Measurements from ENCODE around the gene ST6GALNAC2. TPM values are rescaled to one million over a fixed set of nuclear protein-coding genes. Genes with fewer than 3 reads are reported as not detected.

The ST6GALNAC2 gene
- total RNA-seq (2012; rRNA removed): 0.22 TPM in 1 of 2 replicates, not detected in the other

DNA sequence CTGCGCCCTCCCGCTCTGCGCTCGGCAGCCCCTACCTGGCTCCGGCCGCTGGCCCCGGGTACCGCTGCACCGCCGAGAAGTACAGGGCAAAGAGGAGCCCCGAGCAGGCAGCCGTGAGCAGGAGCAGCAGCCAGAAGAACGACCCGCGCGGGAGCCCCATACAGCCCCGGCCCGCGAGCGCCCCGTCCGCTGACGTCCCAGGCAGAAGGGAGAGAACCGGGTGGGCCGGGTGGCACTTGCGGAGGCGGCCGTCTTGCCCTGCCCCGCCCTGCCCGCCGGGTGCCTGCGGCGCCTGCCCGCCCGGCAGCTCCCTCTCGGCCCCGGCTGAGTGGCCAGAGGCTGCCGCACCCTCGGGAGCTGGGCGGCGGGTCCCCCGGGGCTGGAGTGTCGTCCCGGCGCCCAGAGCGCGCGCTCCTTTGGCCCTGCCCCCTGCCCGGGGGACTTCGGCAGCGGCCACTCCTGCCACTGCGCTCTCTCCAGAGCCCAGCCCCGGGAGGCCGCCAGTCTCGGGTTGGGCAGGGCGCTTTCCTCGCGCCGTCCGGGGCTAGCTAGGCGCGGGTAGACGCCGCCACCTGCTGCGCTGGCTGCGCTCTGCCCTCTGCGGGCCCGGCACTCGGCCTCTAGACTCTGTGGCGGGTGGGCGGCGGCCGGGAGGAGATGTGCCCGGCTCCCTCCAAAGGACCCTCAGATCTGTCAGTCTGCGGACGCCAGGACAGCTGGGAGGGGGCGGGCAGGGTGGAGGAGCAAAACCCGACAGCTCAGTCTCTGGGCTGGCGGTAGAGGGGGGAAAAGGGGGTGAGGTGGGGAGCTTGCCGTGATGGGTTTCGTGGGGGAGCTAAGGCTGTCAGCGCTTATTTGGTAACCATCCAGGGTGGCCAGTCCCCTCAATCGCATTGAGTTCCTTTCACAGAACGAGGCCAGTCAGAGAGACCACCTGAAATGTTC, at the start of gene ST6GALNAC2:
Gene ST6GALNAC2 (minus strand): TSS at position 212 of the 945 bp plus-strand sequence. CDS start 52 bp downstream, at position 160.
- H3K36me3 ChIP-seq (ENCODE audit: insufficient read depth, low read length): no peaks in the 10 kb centered on the region
- H3K4me3 ChIP-seq (ENCODE audit: low read length): peak within 1 kb of the TSS; percentile 71
- peak within 1 kb of the TSS; percentile 46 for H3K9ac ChIP-seq (ENCODE audit: low read depth, low read length)
- H3K4me1 ChIP-seq (ENCODE audit: control insufficient read depth, insufficient read depth, low read length): peaks cover 11% of the 10 kb centered on the region
- H3K9me3 ChIP-seq (replicated peaks; ENCODE audit: low read length): no peaks in the 10 kb centered on the region
- peaks cover 38% of the 10 kb centered on the region for H3K27me3 ChIP-seq (ENCODE audit: control insufficient read depth, insufficient read depth, low read length)
- H3K4me2 ChIP-seq (ENCODE audit: low read length): peak within 1 kb of the TSS; percentile 94

DNA sequence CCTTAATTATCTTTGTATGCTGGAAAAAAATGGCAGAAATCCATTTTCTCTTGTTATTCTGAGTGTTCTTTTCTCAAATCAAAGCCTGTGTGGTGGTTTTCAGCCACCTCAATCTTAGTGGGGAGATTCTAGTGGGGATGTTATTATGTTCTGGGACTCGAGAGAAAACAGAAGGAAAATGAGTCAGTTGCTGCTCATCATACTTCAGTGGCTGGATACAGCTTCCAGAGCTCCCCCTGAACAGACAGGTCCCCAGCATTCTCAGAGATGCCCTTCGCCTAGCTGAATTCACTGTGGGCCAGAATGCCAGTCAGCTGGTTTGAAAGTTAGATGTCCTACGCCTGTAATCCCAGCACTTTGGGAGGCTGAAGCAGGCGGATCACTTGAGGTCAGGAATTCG, 49.4 kb upstream of the ST6GALNAC2 start:
- H3K9me3 ChIP-seq (replicated peaks; ENCODE audit: low read length): no peaks in the 10 kb centered on the region
- H3K4me3 ChIP-seq (ENCODE audit: low read length): no peak overlapping the region
- peaks cover 12% of the 10 kb centered on the region for H3K27me3 ChIP-seq (ENCODE audit: control insufficient read depth, insufficient read depth, low read length)

DNA sequence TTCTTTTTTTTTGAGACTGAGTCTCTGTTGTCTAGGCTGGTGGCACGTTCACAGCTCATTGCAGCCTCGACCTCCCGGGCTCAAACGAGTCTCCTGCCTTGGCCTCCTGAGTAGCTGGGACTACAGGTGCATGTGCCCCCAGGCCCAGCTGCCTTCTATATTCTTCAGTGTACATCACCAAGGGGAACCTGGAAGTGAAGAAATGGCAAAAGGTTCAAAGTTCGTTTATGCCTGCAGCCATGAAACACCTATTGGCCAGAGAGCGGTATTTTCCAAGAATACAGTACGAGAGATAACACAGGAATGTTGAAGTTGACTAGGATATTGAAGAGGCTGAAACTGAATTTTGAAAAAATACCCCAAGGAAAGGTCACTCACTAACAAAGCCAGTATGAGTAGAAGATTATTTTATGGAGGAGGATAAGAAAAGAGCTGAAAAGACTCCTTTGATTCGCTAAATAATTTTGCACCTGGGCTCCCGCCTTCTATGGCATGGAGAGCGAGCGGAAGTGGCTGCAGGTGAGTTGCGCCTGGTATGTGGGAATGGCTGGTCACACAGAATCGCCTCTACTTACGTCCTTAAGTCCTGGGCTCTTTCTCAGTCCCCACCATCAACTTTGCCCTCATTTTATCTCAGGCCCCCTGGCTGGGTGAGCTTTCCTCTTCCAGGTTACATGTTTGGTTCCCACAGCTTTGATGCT, 48.1 kb upstream of the ST6GALNAC2 start:
- H3K4me3 ChIP-seq (ENCODE audit: low read length): no peak overlapping the region
- peaks cover 15% of the 10 kb centered on the region for H3K27me3 ChIP-seq (ENCODE audit: control insufficient read depth, insufficient read depth, low read length)
- H3K9ac ChIP-seq (ENCODE audit: low read depth, low read length): no peak overlapping the region
- H3K4me2 ChIP-seq (ENCODE audit: low read length): no peak overlapping the region
- no peaks in the 10 kb centered on the region for H3K9me3 ChIP-seq (replicated peaks; ENCODE audit: low read length)
- no peaks in the 10 kb centered on the region for H3K36me3 ChIP-seq (ENCODE audit: insufficient read depth, low read length)
- peaks cover 12% of the 10 kb centered on the region for H3K4me1 ChIP-seq (ENCODE audit: control insufficient read depth, insufficient read depth, low read length)

More for the DNA sequence above, 49.4 kb upstream of the ST6GALNAC2 start:
- no peak overlapping the region for H3K4me2 ChIP-seq (ENCODE audit: low read length)
- H3K36me3 ChIP-seq (ENCODE audit: insufficient read depth, low read length): no peaks in the 10 kb centered on the region
- peaks cover 12% of the 10 kb centered on the region for H3K4me1 ChIP-seq (ENCODE audit: control insufficient read depth, insufficient read depth, low read length)
- no peak overlapping the region for H3K9ac ChIP-seq (ENCODE audit: low read depth, low read length)

- peaks cover 12% of the 10 kb centered on the region for H3K4me1 ChIP-seq (ENCODE audit: control insufficient read depth, insufficient read depth, low read length)
- no peak overlapping the region for H3K4me3 ChIP-seq (ENCODE audit: low read length)
- no peaks in the 10 kb centered on the region for H3K9me3 ChIP-seq (replicated peaks; ENCODE audit: low read length)
- H3K27me3 ChIP-seq (ENCODE audit: control insufficient read depth, insufficient read depth, low read length): peaks cover 9% of the 10 kb centered on the region
- H3K36me3 ChIP-seq (ENCODE audit: insufficient read depth, low read length): no peaks in the 10 kb centered on the region
- H3K9ac ChIP-seq (ENCODE audit: low read depth, low read length): no peak overlapping the region
- H3K4me2 ChIP-seq (ENCODE audit: low read length): no peak overlapping the region
These were observed 46.3 kb upstream of the ST6GALNAC2 start for GRCh38 chr17:76631821-76632565.

GRCh38 chr17:76630151-76630550, 44.5 kb upstream of the ST6GALNAC2 start:
- H3K4me2 ChIP-seq (ENCODE audit: low read length): no peak overlapping the region
- peaks cover 8% of the 10 kb centered on the region for H3K4me1 ChIP-seq (ENCODE audit: control insufficient read depth, insufficient read depth, low read length)
- H3K9me3 ChIP-seq (replicated peaks; ENCODE audit: low read length): no peaks in the 10 kb centered on the region

DNA sequence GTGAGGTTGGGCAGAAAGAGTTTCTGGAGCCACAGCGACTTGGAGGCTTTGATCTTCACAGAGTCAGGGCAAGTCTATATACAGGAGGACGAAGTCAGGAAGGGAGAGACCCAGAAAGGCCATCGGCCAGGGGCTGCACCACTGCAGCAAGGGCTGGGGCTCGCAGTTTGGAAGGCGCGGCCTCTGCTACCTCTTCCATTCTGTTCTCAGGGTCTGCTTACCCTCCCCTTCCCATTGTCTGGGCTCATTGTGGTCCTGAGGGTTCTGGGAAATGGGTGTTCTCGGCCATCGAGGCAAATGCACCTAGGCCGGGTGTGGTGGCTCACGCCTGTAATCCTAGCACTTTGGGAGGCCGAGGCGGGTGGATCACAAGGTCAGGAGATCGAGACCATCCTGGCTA, 41.9 kb upstream of the ST6GALNAC2 start:
- no peaks in the 10 kb centered on the region for H3K9me3 ChIP-seq (replicated peaks; ENCODE audit: low read length)
- H3K36me3 ChIP-seq (ENCODE audit: insufficient read depth, low read length): no peaks in the 10 kb centered on the region
- H3K4me3 ChIP-seq (ENCODE audit: low read length): no peak overlapping the region
- no peak overlapping the region for H3K4me2 ChIP-seq (ENCODE audit: low read length)
- peaks cover 32% of the 10 kb centered on the region for H3K27me3 ChIP-seq (ENCODE audit: control insufficient read depth, insufficient read depth, low read length)
- H3K9ac ChIP-seq (ENCODE audit: low read depth, low read length): no peak overlapping the region
- peaks cover 12% of the 10 kb centered on the region for H3K4me1 ChIP-seq (ENCODE audit: control insufficient read depth, insufficient read depth, low read length)

More at GRCh38 chr17:76630151-76630550, 44.5 kb upstream of the ST6GALNAC2 start:
- Histone ChIP-seq H3K4me3 (ENCODE audit: low read length) (no peak overlapping the region), H3K36me3 (ENCODE audit: insufficient read depth, low read length) (no peaks in the 10 kb centered on the region), H3K9ac (ENCODE audit: low read depth, low read length) (no peak overlapping the region), H3K27me3 (ENCODE audit: control insufficient read depth, insufficient read depth, low read length) (peaks cover 24% of the 10 kb centered on the region)

DNA sequence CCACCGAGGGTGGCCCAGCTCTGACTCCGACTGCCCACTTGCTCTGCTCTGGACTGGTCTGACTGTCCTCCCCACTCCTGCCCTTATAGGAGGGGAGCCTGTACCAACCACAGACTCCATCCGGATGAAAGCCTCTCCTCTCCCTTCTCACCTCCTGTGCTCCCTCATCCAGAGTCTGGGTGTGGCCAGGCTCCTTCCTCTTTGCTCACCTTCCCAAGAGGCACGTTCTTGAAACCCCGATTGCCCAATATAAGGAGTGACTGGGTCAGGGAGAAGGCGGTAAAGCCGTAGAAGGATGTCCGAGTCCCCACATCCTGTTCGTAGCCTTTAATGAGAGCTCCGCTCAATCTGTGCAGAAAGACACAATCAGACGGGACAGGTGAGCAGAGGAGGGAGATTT, 40.8 kb upstream of the ST6GALNAC2 start:
- Histone ChIP-seq H3K9ac (ENCODE audit: low read depth, low read length) (no peak overlapping the region), H3K4me1 (ENCODE audit: control insufficient read depth, insufficient read depth, low read length) (peaks cover 9% of the 10 kb centered on the region), H3K4me2 (ENCODE audit: low read length) (no peak overlapping the region), H3K4me3 (ENCODE audit: low read length) (no peak overlapping the region), H3K9me3 (replicated peaks; ENCODE audit: low read length) (no peaks in the 10 kb centered on the region), H3K27me3 (ENCODE audit: control insufficient read depth, insufficient read depth, low read length) (peaks cover 32% of the 10 kb centered on the region), H3K36me3 (ENCODE audit: insufficient read depth, low read length) (no peaks in the 10 kb centered on the region)

GRCh38 chr17:76625496-76625895, 39.8 kb upstream of the ST6GALNAC2 start:
- H3K9ac ChIP-seq (ENCODE audit: low read depth, low read length): no peak overlapping the region

GRCh38 chr17:76623271-76624146, 37.8 kb upstream of the ST6GALNAC2 start:
- Histone ChIP-seq H3K9ac (ENCODE audit: low read depth, low read length) (no peak overlapping the region), H3K4me1 (ENCODE audit: control insufficient read depth, insufficient read depth, low read length) (peaks cover 9% of the 10 kb centered on the region), H3K4me2 (ENCODE audit: low read length) (peak overlapping the region; percentile 41), H3K9me3 (replicated peaks; ENCODE audit: low read length) (no peaks in the 10 kb centered on the region), H3K36me3 (ENCODE audit: insufficient read depth, low read length) (no peaks in the 10 kb centered on the region), H3K4me3 (ENCODE audit: low read length) (no peak overlapping the region), H3K27me3 (ENCODE audit: control insufficient read depth, insufficient read depth, low read length) (peaks cover 35% of the 10 kb centered on the region)

More at GRCh38 chr17:76625496-76625895, 39.8 kb upstream of the ST6GALNAC2 start:
- Histone ChIP-seq H3K36me3 (ENCODE audit: insufficient read depth, low read length) (no peaks in the 10 kb centered on the region), H3K9me3 (replicated peaks; ENCODE audit: low read length) (no peaks in the 10 kb centered on the region), H3K4me1 (ENCODE audit: control insufficient read depth, insufficient read depth, low read length) (peaks cover 9% of the 10 kb centered on the region), H3K4me2 (ENCODE audit: low read length) (no peak overlapping the region), H3K4me3 (ENCODE audit: low read length) (no peak overlapping the region), H3K27me3 (ENCODE audit: control insufficient read depth, insufficient read depth, low read length) (peaks cover 32% of the 10 kb centered on the region)

GRCh38 chr17:76617838-76618237, 32.2 kb upstream of the ST6GALNAC2 start:
- Histone ChIP-seq H3K9ac (ENCODE audit: low read depth, low read length) (no peak overlapping the region), H3K4me2 (ENCODE audit: low read length) (no peak overlapping the region), H3K9me3 (replicated peaks; ENCODE audit: low read length) (no peaks in the 10 kb centered on the region), H3K36me3 (ENCODE audit: insufficient read depth, low read length) (no peaks in the 10 kb centered on the region), H3K4me1 (ENCODE audit: control insufficient read depth, insufficient read depth, low read length) (no peaks in the 10 kb centered on the region), H3K4me3 (ENCODE audit: low read length) (no peak overlapping the region), H3K27me3 (ENCODE audit: control insufficient read depth, insufficient read depth, low read length) (peaks cover 13% of the 10 kb centered on the region)
